AG04449 (cell line): ENCODE results near the gene ZIC5.

ENCODE experiments used
- CTCF ChIA-PET: fragments of 350-600 bp; formaldehyde crosslinking; extraction: SDS; loops from one replicate; lab custom pipeline; 2021; ENCODE audit warnings: antibody characterized with exemption; lab: Yijun Ruan, JAX
- POLR2A ChIA-PET: fragments of 400-600, 350-600 bp; formaldehyde crosslinking; extraction: SDS; loops from one replicate; lab custom pipeline; 2020; ENCODE audit warnings: antibody characterized with exemption, inconsistent platforms; lab: Yijun Ruan, JAX
- DNase-seq: peaks from one replicate; pipeline ENCODE4 v3.0.0-alpha.2; 2010; ENCODE audit warnings: low read depth, low spot score
- H3K4me3 ChIP-seq: 2 replicates; pipeline ENCODE4 v1.5.1; 2011; ENCODE audit warnings: low read depth, mild to moderate bottlenecking, control low read depth, low read length
- TF ChIP-seq, protein P1 (sequence below): IDR thresholded peaks from one replicate; pipeline ENCODE4 v1.5.1; 2011; ENCODE audit warnings: mild to moderate bottlenecking, moderate library complexity, low read length, control low read depth, inconsistent platforms; ENCODE audit not compliant: insufficient read depth; ENCODE audit errors: missing control alignments

Gene ZIC5

DNA sequence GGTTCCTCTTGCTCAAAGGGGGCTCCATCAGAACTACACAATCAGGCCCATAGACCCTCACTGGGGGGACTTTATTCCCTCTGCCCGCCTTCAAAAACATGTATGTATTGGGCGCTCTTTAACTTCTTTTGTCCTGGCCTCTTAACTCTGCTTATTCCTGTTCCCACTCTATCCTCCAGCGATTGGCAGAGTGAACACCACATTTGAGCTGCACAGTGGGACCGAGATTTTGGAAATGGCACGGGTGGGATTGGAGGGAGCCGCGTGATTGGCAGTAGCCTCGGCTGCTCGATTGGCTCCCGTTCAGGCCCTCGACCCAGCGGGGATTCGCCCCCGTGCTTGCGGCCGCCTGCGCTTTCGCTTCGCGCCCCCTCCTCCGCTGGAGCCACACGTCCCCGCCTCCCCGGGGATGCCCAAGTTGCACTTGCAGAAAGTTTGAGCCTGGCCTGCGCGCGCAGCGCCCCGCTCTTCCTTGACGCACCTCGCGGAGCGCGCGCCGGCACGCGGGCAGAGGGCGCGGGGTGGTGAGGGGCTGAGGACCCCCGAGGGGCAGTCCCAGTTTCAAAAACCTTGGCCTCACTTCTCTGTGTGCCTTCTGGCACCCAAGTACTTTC is at the start of gene ZIC5:
TSS of gene ZIC5 (minus strand) at position 192 of the 614 bp plus-strand sequence. CDS start at position 28, 164 bp downstream.
- ChIA-PET CTCF (no interaction called here), POLR2A (no interaction called here)
- no peak for DNase-seq
- TF ChIP-seq, protein P1, sequence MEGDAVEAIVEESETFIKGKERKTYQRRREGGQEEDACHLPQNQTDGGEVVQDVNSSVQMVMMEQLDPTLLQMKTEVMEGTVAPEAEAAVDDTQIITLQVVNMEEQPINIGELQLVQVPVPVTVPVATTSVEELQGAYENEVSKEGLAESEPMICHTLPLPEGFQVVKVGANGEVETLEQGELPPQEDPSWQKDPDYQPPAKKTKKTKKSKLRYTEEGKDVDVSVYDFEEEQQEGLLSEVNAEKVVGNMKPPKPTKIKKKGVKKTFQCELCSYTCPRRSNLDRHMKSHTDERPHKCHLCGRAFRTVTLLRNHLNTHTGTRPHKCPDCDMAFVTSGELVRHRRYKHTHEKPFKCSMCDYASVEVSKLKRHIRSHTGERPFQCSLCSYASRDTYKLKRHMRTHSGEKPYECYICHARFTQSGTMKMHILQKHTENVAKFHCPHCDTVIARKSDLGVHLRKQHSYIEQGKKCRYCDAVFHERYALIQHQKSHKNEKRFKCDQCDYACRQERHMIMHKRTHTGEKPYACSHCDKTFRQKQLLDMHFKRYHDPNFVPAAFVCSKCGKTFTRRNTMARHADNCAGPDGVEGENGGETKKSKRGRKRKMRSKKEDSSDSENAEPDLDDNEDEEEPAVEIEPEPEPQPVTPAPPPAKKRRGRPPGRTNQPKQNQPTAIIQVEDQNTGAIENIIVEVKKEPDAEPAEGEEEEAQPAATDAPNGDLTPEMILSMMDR, result no peak
- no peak within 1 kb of the TSS for H3K4me3 ChIP-seq

DNA sequence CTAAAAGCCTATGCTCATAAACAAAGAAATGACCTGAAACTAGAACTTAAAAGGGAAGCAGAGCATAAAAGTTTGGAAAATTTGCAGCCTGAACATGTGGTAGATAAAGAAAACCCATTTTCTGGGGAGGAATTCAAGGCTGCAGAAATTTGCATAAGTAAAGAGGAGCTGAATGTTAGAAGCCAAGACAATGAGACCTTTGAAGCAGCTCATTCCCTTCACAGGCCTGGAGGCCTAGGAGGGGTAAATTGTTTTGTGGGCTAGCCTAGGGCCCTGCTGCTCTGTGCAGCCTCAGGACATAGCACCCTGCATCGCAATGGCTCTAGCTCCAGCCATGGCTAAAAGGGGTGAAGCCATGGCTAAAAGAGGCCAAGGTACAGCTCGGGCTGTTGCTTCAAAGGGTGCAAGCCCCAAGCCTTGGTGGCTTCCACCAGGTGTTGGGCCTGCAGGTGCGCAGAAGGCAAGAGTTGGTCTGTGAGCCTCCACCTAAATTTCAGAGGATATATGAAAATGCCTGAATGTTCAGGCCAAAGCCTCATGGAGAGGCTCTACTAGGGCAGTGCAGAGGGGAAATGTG is 48.3 kb upstream of the ZIC5 start:
- TF ChIP-seq, protein P1, result no peak
- DNase-seq, result no peak
- H3K4me3 ChIP-seq, result no peak overlapping the region
- ChIA-PET CTCF (interaction anchor here (1.2 kb wide), 1 partner anchor 104 kb away, joined by 3 read pairs; no protein-coding TSS in a partner anchor), POLR2A (no interaction called here)

DNA sequence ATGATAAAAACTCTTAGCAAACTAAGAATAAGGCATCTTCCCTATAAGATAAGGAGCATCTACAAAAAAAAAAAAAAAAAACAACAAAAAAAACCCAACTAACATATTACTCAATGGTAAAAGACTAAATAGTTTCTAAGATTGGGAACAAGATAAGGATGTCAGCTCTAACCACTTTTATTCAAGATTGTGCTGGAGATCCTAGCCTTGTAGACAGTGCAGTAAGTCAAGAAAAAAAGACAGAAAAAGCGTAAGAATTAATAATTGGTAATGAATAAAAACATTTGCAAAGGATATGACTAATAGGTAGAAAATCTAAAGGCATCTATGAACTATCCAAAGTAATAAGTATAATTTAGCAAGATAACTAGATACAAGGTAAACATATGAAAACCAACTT is 43.1 kb upstream of the ZIC5 start:
- no peak for DNase-seq
- no peak overlapping the region for H3K4me3 ChIP-seq
- POLR2A ChIA-PET, result no interaction called here
- TF ChIP-seq, protein P1, result no peak
- CTCF ChIA-PET, result interaction anchor here (0.9 kb wide), 1 partner anchor 22 kb away, joined by 3 read pairs; no protein-coding TSS in a partner anchor

DNA sequence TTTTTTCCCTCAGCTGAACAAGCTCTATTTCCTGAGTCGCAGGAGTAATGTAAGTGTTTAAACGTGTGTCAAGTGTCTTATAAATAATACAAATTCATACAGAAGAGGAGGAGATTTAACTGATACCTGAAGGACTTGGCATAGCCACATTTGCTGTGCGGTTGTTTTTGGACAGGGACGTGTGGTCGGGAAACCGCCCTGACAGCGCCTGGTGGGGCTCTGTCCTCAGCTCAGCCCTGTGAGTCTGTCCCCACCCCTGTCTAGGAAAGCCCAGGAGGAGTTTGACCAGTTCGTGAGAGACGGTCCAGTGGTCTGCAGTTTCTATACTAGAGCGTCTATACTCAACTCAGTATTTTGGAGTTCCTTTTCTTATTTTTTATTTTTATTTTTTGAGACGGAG is 26.7 kb upstream of the ZIC5 start:
- no peak overlapping the region for H3K4me3 ChIP-seq
- CTCF ChIA-PET, result no interaction called here
- DNase-seq, result no peak
- POLR2A ChIA-PET, result no interaction called here
- TF ChIP-seq, protein P1, result no peak

DNA sequence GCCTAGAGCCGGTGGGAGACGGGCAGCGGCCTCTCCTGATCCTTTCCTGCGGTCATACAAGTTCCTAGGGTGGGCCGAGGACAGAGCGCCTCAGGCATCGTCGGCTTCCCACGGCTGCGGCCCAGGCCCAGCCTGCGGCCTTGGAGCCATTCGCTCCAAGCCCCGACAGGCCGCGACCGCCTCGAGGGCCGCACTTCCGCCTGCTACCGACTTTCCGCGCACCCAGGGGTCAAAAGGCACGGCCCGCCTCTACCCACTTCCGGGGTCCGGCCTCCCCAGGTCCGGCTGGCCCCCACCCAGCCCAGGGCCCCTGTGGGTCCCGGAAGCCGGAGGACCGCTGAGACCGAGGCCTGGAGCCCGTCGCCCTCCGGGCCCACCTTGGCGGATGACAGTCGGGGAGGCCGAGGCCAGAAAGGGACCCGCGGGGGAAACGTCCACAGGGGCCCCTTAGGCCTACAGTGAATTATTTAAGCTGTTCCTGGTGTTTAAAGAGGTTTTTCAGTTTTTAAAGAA is 26.2 kb upstream of the ZIC5 start:
- CTCF ChIA-PET, result no interaction called here
- TF ChIP-seq, protein P1, result no peak
- no peak overlapping the region for H3K4me3 ChIP-seq
- no peak for DNase-seq
- POLR2A ChIA-PET, result no interaction called here

DNA sequence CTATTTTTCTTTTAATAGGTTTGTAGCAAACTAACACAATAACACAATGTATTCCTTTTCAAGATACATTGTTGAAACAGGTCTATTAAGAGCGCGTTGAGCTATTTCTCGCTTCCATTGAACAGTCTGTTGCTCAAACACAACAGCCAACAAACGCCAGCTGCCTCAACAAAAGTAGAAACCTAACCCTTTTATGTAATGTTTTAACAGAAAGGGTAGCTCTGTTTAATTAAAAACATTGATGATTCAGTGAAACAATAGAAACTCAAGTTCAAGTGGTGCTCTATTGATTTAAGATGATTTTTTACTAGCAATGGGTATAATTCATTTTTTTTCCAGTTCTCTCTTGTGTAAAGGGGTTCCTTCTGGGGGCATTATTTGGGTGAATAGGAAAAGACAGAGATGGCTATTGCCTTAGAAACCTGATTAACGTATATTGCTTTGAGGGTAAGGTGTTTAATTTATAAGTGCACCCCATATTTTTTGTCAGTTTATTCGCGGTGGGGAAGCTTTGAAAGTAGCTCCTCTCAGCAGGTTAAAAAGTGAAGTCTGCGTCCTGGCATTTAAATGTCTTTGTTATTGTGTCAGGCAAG is 24.9 kb upstream of the ZIC5 start:
- TF ChIP-seq, protein P1, result no peak
- no peak for DNase-seq
- ChIA-PET CTCF (interaction anchor here (0.9 to 1.3 kb wide), 2 partner anchors 12 to 517 kb away, joined by 3 to 4 read pairs; no protein-coding TSS in a partner anchor), POLR2A (no interaction called here)
- no peak overlapping the region for H3K4me3 ChIP-seq
